Vagina (tissue), 2 donors: ENCODE results near the gene CADM2. TPM values are rescaled to one million over a fixed set of nuclear protein-coding genes. Genes with fewer than 3 reads are reported as not detected.

Source experiments
- DNase-seq, 2 donors: peaks; one replicate each; pipeline ENCODE4 v3.0.0-alpha.2; 2017; ENCODE audit errors: extremely low spot score in 2 of 2
- H3K27ac ChIP-seq: fragments of 200-600 bp; sonication (generic); one replicate; pipeline ENCODE4 v1.5.1; 2019
- H3K27me3 ChIP-seq: fragments of 200-600 bp; sonication (generic); one replicate; pipeline ENCODE4 v1.5.1; 2019
- H3K36me3 ChIP-seq, 2 donors: fragments of 200-600 bp; sonication (generic); one replicate each; pipeline ENCODE4 v1.5.1; 2017 to 2019
- H3K4me1 ChIP-seq: fragments of 200-600 bp; sonication (generic); one replicate; pipeline ENCODE4 v1.5.1; 2019
- H3K4me3 ChIP-seq, 2 donors: fragments of 200-600 bp; sonication (generic); 1 replicate in 1 of 2; 2 replicates in 1 of 2; pipeline ENCODE4 v1.5.1; 2016 to 2019
- H3K9me3 ChIP-seq: fragments of 200-600 bp; sonication (generic); one replicate; pipeline ENCODE4 v1.5.1; 2019
- CTCF ChIP-seq, 3 experiments: fragments of 450-650 bp in 2 of 3; fragments of 200-600 bp in 1 of 3; sonication (generic) in 1 of 3; IDR thresholded peaks; one replicate each; pipeline ENCODE4 v1.5.1; 2017 to 2019; ENCODE audit warnings: antibody characterized with exemption in 3 of 3, mild to moderate bottlenecking in 2 of 3, moderate library complexity in 2 of 3
- POLR2A ChIP-seq, 2 donors: fragments of 450-650 bp; IDR thresholded peaks; one replicate each; pipeline ENCODE4 v1.6.1; 2017; ENCODE audit warnings: antibody characterized with exemption in 2 of 2, mild to moderate bottlenecking in 2 of 2, moderate library complexity in 2 of 2
- POLR2AphosphoS5 ChIP-seq, 2 donors: sonication (generic); formaldehyde crosslinking; IDR thresholded peaks; one replicate each; pipeline ENCODE4 v1.9.0; 2017; ENCODE audit warnings: antibody characterized with exemption in 2 of 2, mild to moderate bottlenecking in 2 of 2, low read depth in 1 of 2; ENCODE audit not compliant: insufficient read depth in 1 of 2
- intact Hi-C: fragments of 100-400 bp; cut with DNase I; formaldehyde crosslinking; loops from one replicate; pipeline ENCODE4 v1.15.1; 2023
- total RNA-seq: library from RNA; depleted of rRNA; stranded (reverse); fragments of >200 nt; gene quantifications from one replicate; pipeline ENCODE4 v1.2.3, GENCODE V29; 2016

CADM2 gene
- total RNA-seq, 1 donor from 2014 or later, result 3.7 TPM

GRCh38 chr3:85167576-85167975, 208.8 kb downstream of the CADM2 start:
- Histone ChIP-seq H3K4me1 (no peaks in the 10 kb centered on the region), H3K27me3 (no peaks in the 10 kb centered on the region), H3K9me3 (no peaks in the 10 kb centered on the region), H3K36me3 (no peaks in the 10 kb centered on the region), H3K4me3 (no peak overlapping the region), H3K27ac (no peak overlapping the region)
- DNase-seq, result no peak
- TF ChIP-seq POLR2A (IDR thresholded peaks at IDR 0.05) (no peak), CTCF (IDR thresholded peaks at IDR 0.05) (no peak), POLR2AphosphoS5 (IDR thresholded peaks at IDR 0.05; ENCODE audit: insufficient read depth in 1 of 2, low read depth in 1 of 2) (no peak)
- intact Hi-C loops, result no loop called here

- Histone ChIP-seq H3K9me3 (no peaks in the 10 kb centered on the region), H3K36me3 (no peaks in the 10 kb centered on the region), H3K4me1 (no peaks in the 10 kb centered on the region), H3K27ac (no peak overlapping the region), H3K27me3 (no peaks in the 10 kb centered on the region), H3K4me3 (no peak overlapping the region)
- TF ChIP-seq CTCF (IDR thresholded peaks at IDR 0.05), result no peak
- no peak for TF ChIP-seq POLR2A (IDR thresholded peaks at IDR 0.05)
- no peak for TF ChIP-seq POLR2AphosphoS5 (IDR thresholded peaks at IDR 0.05; ENCODE audit: insufficient read depth in 1 of 2, low read depth in 1 of 2)
- intact Hi-C loops, result no loop called here
- DNase-seq, result no peak
Measured at GRCh38 chr3:85170646-85171045, 211.9 kb downstream of the CADM2 start.

- Histone ChIP-seq H3K27ac (no peak overlapping the region), H3K27me3 (no peaks in the 10 kb centered on the region), H3K4me3 (no peak overlapping the region), H3K9me3 (no peaks in the 10 kb centered on the region), H3K36me3 (no peaks in the 10 kb centered on the region), H3K4me1 (no peaks in the 10 kb centered on the region)
- TF ChIP-seq CTCF (IDR thresholded peaks at IDR 0.05), result no peak
- no peak for TF ChIP-seq POLR2AphosphoS5 (IDR thresholded peaks at IDR 0.05; ENCODE audit: insufficient read depth in 1 of 2, low read depth in 1 of 2)
- no peak for TF ChIP-seq POLR2A (IDR thresholded peaks at IDR 0.05)
- no peak for DNase-seq
- intact Hi-C loops, result no loop called here
Measured at GRCh38 chr3:85171976-85172375, 213.2 kb downstream of the CADM2 start.

- Histone ChIP-seq H3K36me3 (no peaks in the 10 kb centered on the region), H3K27ac (no peak overlapping the region), H3K9me3 (no peaks in the 10 kb centered on the region), H3K27me3 (no peaks in the 10 kb centered on the region), H3K4me1 (no peaks in the 10 kb centered on the region), H3K4me3 (no peak overlapping the region)
- no peak for DNase-seq
- no peak for TF ChIP-seq POLR2AphosphoS5 (IDR thresholded peaks at IDR 0.05; ENCODE audit: insufficient read depth in 1 of 2, low read depth in 1 of 2)
- TF ChIP-seq POLR2A (IDR thresholded peaks at IDR 0.05), result no peak
- TF ChIP-seq CTCF (IDR thresholded peaks at IDR 0.05), result no peak
- intact Hi-C loops, result no loop called here
Measured at GRCh38 chr3:85176799-85177198, 218.0 kb downstream of the CADM2 start.

GRCh38 chr3:85182975-85183752, 224.4 kb downstream of the CADM2 start:
- no peaks in the 10 kb centered on the region for H3K4me1 ChIP-seq
- H3K27ac ChIP-seq, result no peak overlapping the region
- no peaks in the 10 kb centered on the region for H3K36me3 ChIP-seq
- DNase-seq, result no peak
- no peak for TF ChIP-seq CTCF (IDR thresholded peaks at IDR 0.05)
- no peak for TF ChIP-seq POLR2A (IDR thresholded peaks at IDR 0.05)
- no peak for TF ChIP-seq POLR2AphosphoS5 (IDR thresholded peaks at IDR 0.05; ENCODE audit: insufficient read depth in 1 of 2, low read depth in 1 of 2)
- no peak overlapping the region for H3K4me3 ChIP-seq
- intact Hi-C loops, result no loop called here
- H3K27me3 ChIP-seq, result no peaks in the 10 kb centered on the region
- no peaks in the 10 kb centered on the region for H3K9me3 ChIP-seq
